Heart left ventricle (tissue), 16 donors: Measurements from ENCODE around the gene SIPA1. TPM values are rescaled to one million over a fixed set of nuclear protein-coding genes. Genes with fewer than 3 reads are reported as not detected.
A peak's percentile ranks its signal among the peaks of the same experiment; 100 is the strongest.

Experiments
- ATAC-seq, 4 donors: fragments of 200-7000 bp; cut with Tn5 transposase; one replicate each; pipeline ENCODE4 v1.9.1; 2020 to 2022; ENCODE audit warnings: moderate library complexity in 4 of 4, mild to moderate bottlenecking in 3 of 4, moderate number of reproducible peaks in 1 of 4
- DNase-seq, 5 donors: peaks; one replicate each; pipeline ENCODE4 v3.0.0-alpha.2; 2020
- H3K27ac ChIP-seq, 12 donors: fragments of 200-600 bp; sonication (generic) in 4 of 12; one replicate each; pipeline versions ENCODE4 v1.5.0 to v1.8.0; 2016 to 2022; ENCODE audit warnings: mild to moderate bottlenecking in 2 of 12
- H3K27me3 ChIP-seq, 9 donors: fragments of 200-600 bp; sonication (generic) in 2 of 9; one replicate each; pipeline versions ENCODE4 v1.5.1 to v1.8.0; 2016 to 2022; ENCODE audit warnings: mild to moderate bottlenecking in 3 of 9
- H3K36me3 ChIP-seq, 9 donors: fragments of 200-600 bp; sonication (generic) in 2 of 9; one replicate each; pipeline versions ENCODE4 v1.5.0 to v1.8.0; 2018 to 2022; ENCODE audit warnings: mild to moderate bottlenecking in 2 of 9
- H3K4me1 ChIP-seq, 12 donors: fragments of 200-600 bp; sonication (generic) in 4 of 12; one replicate each; pipeline versions ENCODE4 v1.5.0 to v1.8.0; 2016 to 2022; ENCODE audit warnings: mild to moderate bottlenecking in 3 of 12
- H3K4me3 ChIP-seq, 12 donors: fragments of 200-600 bp; sonication (generic) in 4 of 12; one replicate each; pipeline versions ENCODE4 v1.5.0 to v1.8.0; 2017 to 2022; ENCODE audit warnings: mild to moderate bottlenecking in 9 of 12, moderate library complexity in 4 of 12
- H3K9me3 ChIP-seq, 12 donors: fragments of 200-600 bp; sonication (generic) in 4 of 12; one replicate each; pipeline versions ENCODE4 v1.5.0 to v1.8.0; 2016 to 2022; ENCODE audit warnings: mild to moderate bottlenecking in 1 of 12
- POLR2A ChIP-seq, 2 donors: fragments of 450-650 bp; IDR thresholded peaks; one replicate each; pipeline ENCODE4 v1.6.1; 2017; ENCODE audit warnings: antibody characterized with exemption in 2 of 2, mild to moderate bottlenecking in 2 of 2, moderate library complexity in 2 of 2
- WGBS, 4 donors: extraction: QIAGEN DNeasy Blood & Tissue Kit in 2 of 4; methylation state at CpG; one replicate each; pipeline versions ENCODE4 v1.1.5 to v1.1.7; 2013 to 2018; 5-methylcytosine and 5-hydroxymethylcytosine counted together
- intact Hi-C, 10 donors: fragments of 100-400 bp; cut with DNase I; formaldehyde crosslinking; loops; one replicate each; pipeline versions ENCODE4 v1.11.1 to v1.14.2; 2022
- polyA plus RNA-seq, 2 donors: library from polyadenylated mRNA; stranded (reverse); fragments of 200-250 nt; gene quantifications; one replicate each; pipeline ENCODE4 v1.2.3, GENCODE V29; 2013
- total RNA-seq, 9 donors: library from RNA; depleted of rRNA in 2 of 9; stranded (reverse); fragments of >200 nt in 2 of 9; fragmentation: NEBNext Ultra II Directional in 3 of 9; extraction: Animal tissue kit (Norgen Biotek cat#: 25700) in 3 of 9; gene quantifications; one replicate each; pipeline versions ENCODE4 v1.1.0 to v1.2.4, GENCODE V29; 2016 to 2023
- TF ChIP-seq, protein P1 (sequence below), 12 donors: fragments of 200-600 bp; sonication (generic) in 4 of 12; IDR thresholded peaks; one replicate each; pipeline versions ENCODE4 v1.5.0 to v1.8.0; 2018 to 2022; ENCODE audit warnings: antibody characterized with exemption in 12 of 12, mild to moderate bottlenecking in 5 of 12
- donor health status: ischemic (EF 13 %, LVEDD 7.1; RV severe dilation, severe dysfunction).
- donor health status: healthy with polysubstance abuse.
- donor health status: DM: no; HTN: yes; CAD: no.
- donor health status: DM: no; HTN: no; CAD: no.
- donor health status: ischemic (EF 25% LVEDD 6.9; RV normal size, moderate dysfunction).
- donor health status: ischemic (EF 25% LVEDD 5.7; RV mildly dilated, moderate dysfunction).
- donor health status: healthy.
- donor health status: DM: yes; HTN: yes; CAD: no.
- donor health status: ischemic (EF 35%, LVEDD 5.7; RV mildly dilated, moderate dysfunction).
- donor health status: nonischemic (EF 11% LVEDD 7.7; RV severe dilation, severe dysfunction).
- donor health status: DM: yes; HTN: yes; CAD: no.
- donor health status: PGD.
- donor health status: ischemic (EF 29% LVEDD 5.4; RV normal size, mild dysfunction).
- donor health status: nonischemic (EF 23%, LVEDD 6.1; RV moderate dilation, normal function).

The SIPA1 gene
- total and polyA plus RNA-seq, 11 donors, result 17.0 to 63.3 (median 26.5) TPM

DNA sequence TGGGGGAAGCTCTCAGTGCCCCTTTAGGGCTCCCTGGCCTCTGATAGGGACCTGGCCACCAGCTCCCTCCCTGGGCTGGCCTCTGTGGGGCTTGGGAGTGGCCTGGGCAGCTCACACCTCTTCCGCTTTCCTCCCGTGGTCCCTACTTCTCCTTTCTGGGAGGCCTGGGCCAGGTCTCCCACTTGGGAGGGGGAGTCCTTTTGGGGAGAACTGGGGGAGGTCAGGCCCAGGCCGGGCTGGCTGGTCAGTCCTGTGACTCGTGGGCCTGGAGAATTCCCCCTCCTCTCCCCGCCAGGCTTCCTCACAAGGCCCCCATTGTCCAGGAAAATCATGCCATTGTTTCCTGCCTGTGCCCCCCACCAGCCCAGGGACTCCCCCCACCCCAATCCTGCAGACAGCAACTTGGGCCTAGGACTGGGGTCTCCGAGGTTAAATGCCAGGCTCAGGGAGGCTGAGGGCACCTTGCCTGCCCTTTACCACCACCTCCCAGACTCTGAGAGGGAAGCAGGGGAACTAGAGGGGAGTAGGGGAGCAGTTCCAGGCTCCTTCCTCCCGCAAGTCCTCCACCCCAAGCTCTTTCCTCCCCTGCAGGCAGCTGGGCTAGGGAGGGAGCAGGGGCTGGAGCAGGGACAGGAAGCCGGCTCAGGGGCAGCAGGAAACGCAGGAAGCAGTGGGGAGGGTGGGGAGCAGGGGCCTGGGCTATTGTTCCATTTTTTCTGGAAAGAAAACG lies 26.7 kb upstream of the SIPA1 start:
- intact Hi-C loops, result loop anchor here in 5 of 10 donors (5.0 to 10.0 kb wide), 4 partner anchors 34 to 164 kb away; partner anchors contain the start of genes EHBP1L1 (in 3 of the 5), FAM89B (in 1 of the 5), KAT5 (in 1 of the 5) and ZNRD2 (in 1 of the 5)
- Histone ChIP-seq H3K27me3 (no peaks in the 10 kb centered on the region), H3K4me1 (peaks cover 4 to 86% (median 55%) of the 10 kb centered on the region in 12 donors), H3K4me3 (peak overlapping the region in 11 of 12 donors; percentile 64 to 100 (median 96)), H3K36me3 (peaks cover 0 to 61% (median 37%) of the 10 kb centered on the region in 9 donors), H3K27ac (peak overlapping the region; percentile 93 to 99 (median 97)), H3K9me3 (no peaks in the 10 kb centered on the region)
- ATAC-seq (peak in 1 of 4 donors; percentile 18), DNase-seq (peak; percentile 75 to 86 (median 84))
- peak in 1 of 2 donors; percentile 15 for TF ChIP-seq POLR2A (IDR thresholded peaks at IDR 0.05)
- TF ChIP-seq, protein P1, sequence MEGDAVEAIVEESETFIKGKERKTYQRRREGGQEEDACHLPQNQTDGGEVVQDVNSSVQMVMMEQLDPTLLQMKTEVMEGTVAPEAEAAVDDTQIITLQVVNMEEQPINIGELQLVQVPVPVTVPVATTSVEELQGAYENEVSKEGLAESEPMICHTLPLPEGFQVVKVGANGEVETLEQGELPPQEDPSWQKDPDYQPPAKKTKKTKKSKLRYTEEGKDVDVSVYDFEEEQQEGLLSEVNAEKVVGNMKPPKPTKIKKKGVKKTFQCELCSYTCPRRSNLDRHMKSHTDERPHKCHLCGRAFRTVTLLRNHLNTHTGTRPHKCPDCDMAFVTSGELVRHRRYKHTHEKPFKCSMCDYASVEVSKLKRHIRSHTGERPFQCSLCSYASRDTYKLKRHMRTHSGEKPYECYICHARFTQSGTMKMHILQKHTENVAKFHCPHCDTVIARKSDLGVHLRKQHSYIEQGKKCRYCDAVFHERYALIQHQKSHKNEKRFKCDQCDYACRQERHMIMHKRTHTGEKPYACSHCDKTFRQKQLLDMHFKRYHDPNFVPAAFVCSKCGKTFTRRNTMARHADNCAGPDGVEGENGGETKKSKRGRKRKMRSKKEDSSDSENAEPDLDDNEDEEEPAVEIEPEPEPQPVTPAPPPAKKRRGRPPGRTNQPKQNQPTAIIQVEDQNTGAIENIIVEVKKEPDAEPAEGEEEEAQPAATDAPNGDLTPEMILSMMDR (IDR thresholded peaks at IDR 0.05), result no peak
- 37 to 54% (median 39%) methylated on average over 8 to 10 of the region's 10 CpGs for WGBS, 4 donors

DNA sequence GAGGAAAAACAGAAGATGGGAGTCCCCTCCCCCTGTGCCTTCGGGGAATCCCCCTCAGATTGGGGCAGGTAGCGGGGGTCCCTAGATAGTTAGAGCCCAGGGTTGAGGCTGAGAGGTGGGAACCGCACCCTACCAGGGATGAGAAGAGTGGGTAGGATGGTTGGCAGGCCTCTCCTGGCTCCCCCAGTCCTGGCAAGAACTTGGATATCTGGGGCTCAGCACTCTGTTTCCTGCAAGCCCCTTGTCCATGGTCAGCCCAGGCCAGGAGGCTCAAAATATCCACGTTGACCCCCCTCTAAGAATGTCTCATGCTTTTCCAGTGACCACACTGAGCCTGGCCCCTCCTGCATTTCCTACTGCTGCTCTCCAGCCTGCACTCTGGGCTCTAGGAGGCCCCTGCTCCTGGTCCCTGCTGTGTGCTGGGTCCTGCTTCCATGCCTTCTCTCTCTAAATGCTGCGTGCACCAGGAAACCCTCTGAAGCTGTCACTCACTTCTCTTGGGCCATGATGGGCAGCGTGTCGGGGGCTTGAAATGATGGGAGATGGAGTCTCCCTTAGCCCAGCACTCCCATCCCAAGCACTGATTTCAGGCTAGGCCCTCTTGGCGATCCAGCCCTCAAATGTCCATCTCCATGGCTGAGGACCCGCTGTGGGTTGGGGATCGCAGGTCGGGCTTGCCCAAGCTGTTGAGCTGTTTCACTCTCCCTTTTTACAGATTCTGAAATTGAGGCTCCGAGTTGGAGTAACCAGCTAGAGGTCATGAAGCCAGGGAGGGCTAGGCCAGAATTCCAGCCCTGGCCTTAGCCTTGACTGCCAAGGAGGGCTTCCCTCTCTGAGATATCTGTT lies 25.9 kb upstream of the SIPA1 start:
- Histone ChIP-seq H3K27me3 (no peaks in the 10 kb centered on the region), H3K4me3 (peak overlapping the region; percentile 64 to 100 (median 96)), H3K36me3 (peaks cover 0 to 53% (median 33%) of the 10 kb centered on the region in 9 donors), H3K4me1 (peaks cover 9 to 86% (median 57%) of the 10 kb centered on the region in 12 donors), H3K27ac (peak overlapping the region; percentile 93 to 99 (median 97)), H3K9me3 (no peaks in the 10 kb centered on the region)
- no peak for DNase-seq
- WGBS, 4 donors, result 42 to 59% (median 53%) methylated on average over 12 of the region's 12 CpGs
- intact Hi-C loops, result loop anchor here in 6 of 10 donors (2.0 to 10.0 kb wide), 5 partner anchors 35 to 163 kb away; partner anchors contain the start of genes EHBP1L1 (in 3 of the 6), FAM89B (in 2 of the 6), KAT5 (in 1 of the 6) and ZNRD2 (in 1 of the 6)
- no peak for ATAC-seq
- no peak for TF ChIP-seq POLR2A (IDR thresholded peaks at IDR 0.05)
- TF ChIP-seq, protein P1 (IDR thresholded peaks at IDR 0.05), result no peak

DNA sequence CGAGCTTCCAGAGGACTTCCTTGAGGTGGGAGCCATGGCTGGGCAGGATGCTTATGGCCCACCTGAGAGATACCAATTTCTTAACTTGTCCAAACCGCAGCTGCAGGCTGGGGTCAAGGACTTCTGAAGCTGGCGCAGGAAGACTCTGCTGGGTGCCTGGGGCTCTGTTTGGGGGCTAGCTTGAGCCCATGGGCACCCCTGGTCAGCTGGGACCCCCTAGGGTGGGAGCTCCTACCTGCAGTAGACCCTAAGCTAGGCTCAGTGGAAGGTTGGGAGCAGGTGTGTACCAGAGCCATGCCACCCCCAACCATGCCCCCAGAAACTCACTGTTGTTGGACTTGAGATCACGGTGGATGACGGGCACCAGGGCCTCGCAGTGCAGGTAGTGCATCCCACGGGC lies 25.2 kb upstream of the SIPA1 start:
- Histone ChIP-seq H3K4me1 (peaks cover 6 to 83% (median 56%) of the 10 kb centered on the region in 12 donors), H3K27me3 (no peaks in the 10 kb centered on the region), H3K36me3 (peaks cover 0 to 53% (median 34%) of the 10 kb centered on the region in 9 donors), H3K27ac (peak overlapping the region; percentile 93 to 99 (median 97)), H3K9me3 (no peaks in the 10 kb centered on the region), H3K4me3 (peak overlapping the region; percentile 64 to 100 (median 96))
- TF ChIP-seq, protein P1 (IDR thresholded peaks at IDR 0.05), result no peak
- no peak for TF ChIP-seq POLR2A (IDR thresholded peaks at IDR 0.05)
- ATAC-seq, result no peak
- WGBS, 4 donors, result 46 to 77% (median 54%) methylated on average over 1 to 7 of the region's 7 CpGs
- intact Hi-C loops, result loop anchor here in 6 of 10 donors (2.0 to 10.0 kb wide), 5 partner anchors 35 to 162 kb away; partner anchors contain the start of genes EHBP1L1 (in 3 of the 6), FAM89B (in 2 of the 6), KAT5 (in 1 of the 6) and ZNRD2 (in 1 of the 6)
- no peak for DNase-seq
